HEK293T (cell line): ENCODE results near the gene TMEM91.

Experiments
- CTCF ChIA-PET: fragments of 350-600 bp; formaldehyde crosslinking; extraction: SDS; loops from one replicate; lab custom pipeline; 2021; ENCODE audit warnings: antibody characterized with exemption, inconsistent platforms; lab: Yijun Ruan, JAX
- POLR2A ChIA-PET: fragments of 350-600 bp; formaldehyde crosslinking; extraction: SDS; loops from one replicate; lab custom pipeline; 2020; ENCODE audit warnings: antibody characterized with exemption, inconsistent platforms; lab: Yijun Ruan, JAX
- DNase-seq: peaks from one replicate; pipeline ENCODE4 v3.0.0; 2012; ENCODE audit warnings: mixed read lengths; ENCODE audit errors: extremely low spot score
- ARNT ChIP-seq: fragments of 450-650 bp; IDR thresholded peaks from 2 replicates; pipeline ENCODE4 v1.6.1; 2017; ENCODE audit warnings: mild to moderate bottlenecking
- BHLHE40 ChIP-seq: fragments of 450-650 bp; IDR thresholded peaks from 2 replicates; pipeline ENCODE4 v1.6.1; 2016; ENCODE audit warnings: mild to moderate bottlenecking, moderate library complexity, borderline replicate concordance
- CTBP1 ChIP-seq: fragments of 450-650 bp; IDR thresholded peaks from 2 replicates; pipeline ENCODE4 v1.6.1; 2016; ENCODE audit warnings: borderline replicate concordance
- ELF4 ChIP-seq: fragments of 450-650 bp; IDR thresholded peaks from 2 replicates; pipeline ENCODE4 v1.6.1; 2017; ENCODE audit warnings: antibody characterized with exemption
- FOXA1 ChIP-seq: fragments of 450-650 bp; IDR thresholded peaks from 2 replicates; pipeline ENCODE4 v1.6.1; 2016; ENCODE audit warnings: mild to moderate bottlenecking
- FOXK2 ChIP-seq: fragments of 450-650 bp; IDR thresholded peaks from 2 replicates; pipeline ENCODE4 v1.6.1; 2016; ENCODE audit warnings: mild to moderate bottlenecking
- FOXM1 ChIP-seq: fragments of 450-650 bp; IDR thresholded peaks from 2 replicates; pipeline ENCODE4 v1.6.1; 2017; ENCODE audit warnings: mild to moderate bottlenecking, borderline replicate concordance
- HDGF ChIP-seq: fragments of 450-650 bp; IDR thresholded peaks from 2 replicates; pipeline ENCODE4 v1.6.1; 2017; ENCODE audit warnings: antibody characterized with exemption, borderline replicate concordance
- L3MBTL2 ChIP-seq: fragments of 450-650 bp; conservative IDR thresholded peaks from 2 replicates; pipeline ENCODE4 v1.6.1; 2016; ENCODE audit warnings: mild to moderate bottlenecking
- LEF1 ChIP-seq: fragments of 450-650 bp; IDR thresholded peaks from 2 replicates; pipeline ENCODE4 v1.6.1; 2017; ENCODE audit warnings: mild to moderate bottlenecking, borderline replicate concordance
- NFRKB ChIP-seq: fragments of 450-650 bp; IDR thresholded peaks from 2 replicates; pipeline ENCODE4 v1.6.1; 2016; ENCODE audit warnings: mild to moderate bottlenecking, moderate library complexity
- SP1 ChIP-seq: fragments of 450-650 bp; IDR thresholded peaks from 2 replicates; pipeline ENCODE4 v1.6.1; 2017
- SUZ12 ChIP-seq: fragments of 450-650 bp; IDR thresholded peaks from 2 replicates; pipeline ENCODE4 v1.6.1; 2016; ENCODE audit warnings: mild to moderate bottlenecking
- TARDBP ChIP-seq: fragments of 450-650 bp; IDR thresholded peaks from 2 replicates; pipeline ENCODE4 v1.6.1; 2016
- ZNF384 ChIP-seq: fragments of 450-650 bp; IDR thresholded peaks from 2 replicates; pipeline ENCODE4 v1.6.1; 2016
- TF ChIP-seq, protein P1 (sequence below): fragments of 450-650 bp; IDR thresholded peaks from 2 replicates; pipeline ENCODE4 v1.6.1; 2016

TMEM91 gene

DNA sequence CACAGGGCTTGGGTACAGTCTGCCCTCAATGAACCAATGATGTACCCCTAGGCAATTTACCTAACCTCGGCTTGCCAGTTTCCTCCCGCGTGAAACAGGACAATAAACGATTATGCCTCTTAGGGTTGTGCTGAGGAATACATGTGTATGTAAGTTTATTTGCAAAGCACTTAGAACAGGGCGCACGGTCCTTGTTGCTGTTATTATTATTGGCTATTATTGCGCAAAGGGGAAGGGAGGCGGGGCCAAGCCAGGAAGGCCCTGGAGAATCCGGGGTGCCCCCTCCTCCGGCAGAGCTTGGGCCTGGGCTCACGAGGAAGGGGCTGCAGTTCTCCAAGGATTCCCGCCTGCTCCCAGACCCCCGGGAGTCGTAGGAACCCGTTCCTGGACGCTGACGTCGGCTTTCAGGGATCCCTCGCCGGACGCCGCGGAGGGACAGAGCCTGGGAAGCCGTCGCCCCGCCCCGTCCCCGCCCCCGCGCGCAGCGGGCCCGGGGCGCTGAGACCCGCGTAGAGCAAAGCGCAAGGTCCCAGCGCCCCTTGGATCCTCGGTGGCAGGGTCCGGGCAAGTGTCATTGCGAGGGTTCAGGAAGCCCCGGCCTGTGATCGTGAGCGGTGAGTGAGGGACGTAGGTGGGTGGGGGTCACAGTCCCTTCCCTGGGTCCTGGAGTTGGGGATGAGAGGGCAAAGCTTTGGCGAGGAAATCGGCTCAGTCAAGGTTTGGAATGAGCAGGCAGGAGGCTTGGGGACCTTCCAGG, at the start of gene TMEM91:
Gene TMEM91, plus strand, starts transcription at position 293 of the 757 bp plus-strand sequence. CDS start 1,777 bp downstream, outside the sequence.
- TF ChIP-seq HDGF, result no peak
- TF ChIP-seq SP1, result no peak
- TF ChIP-seq SUZ12, result no peak
- TF ChIP-seq ARNT, result no peak
- no peak for TF ChIP-seq BHLHE40
- TF ChIP-seq, protein P1, sequence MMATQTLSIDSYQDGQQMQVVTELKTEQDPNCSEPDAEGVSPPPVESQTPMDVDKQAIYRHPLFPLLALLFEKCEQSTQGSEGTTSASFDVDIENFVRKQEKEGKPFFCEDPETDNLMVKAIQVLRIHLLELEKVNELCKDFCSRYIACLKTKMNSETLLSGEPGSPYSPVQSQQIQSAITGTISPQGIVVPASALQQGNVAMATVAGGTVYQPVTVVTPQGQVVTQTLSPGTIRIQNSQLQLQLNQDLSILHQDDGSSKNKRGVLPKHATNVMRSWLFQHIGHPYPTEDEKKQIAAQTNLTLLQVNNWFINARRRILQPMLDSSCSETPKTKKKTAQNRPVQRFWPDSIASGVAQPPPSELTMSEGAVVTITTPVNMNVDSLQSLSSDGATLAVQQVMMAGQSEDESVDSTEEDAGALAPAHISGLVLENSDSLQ, result no peak
- no peak for TF ChIP-seq NFRKB
- no peak for TF ChIP-seq FOXM1
- ChIA-PET CTCF (no interaction called here), POLR2A (no interaction called here)

DNA sequence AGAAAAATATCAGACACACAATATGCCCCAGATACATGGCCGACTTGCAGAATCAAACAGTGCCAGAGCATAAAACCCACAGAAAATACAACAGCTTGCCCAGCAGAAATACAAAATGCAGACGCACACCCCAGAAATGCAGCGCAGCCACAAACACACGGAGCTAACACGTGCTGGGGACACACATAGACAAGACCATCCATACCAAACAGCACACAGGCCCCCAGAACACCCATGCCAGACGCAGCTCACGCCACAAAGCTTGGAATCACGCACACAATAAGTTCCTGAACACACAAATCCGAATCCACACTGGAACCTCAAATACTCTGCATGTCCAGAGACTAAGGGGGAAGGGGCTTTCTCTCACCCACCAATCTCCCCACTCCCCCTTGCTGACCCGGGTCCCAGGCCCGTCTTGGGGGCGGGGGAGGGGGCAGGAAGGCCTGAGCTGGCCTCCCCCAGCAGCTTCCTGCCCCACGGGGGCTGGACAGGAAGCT, 49.2 kb upstream of the TMEM91 start:
- POLR2A ChIA-PET, result interaction anchor here (0.7 kb wide), 1 partner anchor 9 kb away, joined by 4 read pairs; no protein-coding TSS in a partner anchor
- no peak for TF ChIP-seq L3MBTL2
- no peak for TF ChIP-seq ARNT
- TF ChIP-seq FOXM1, result no peak
- TF ChIP-seq BHLHE40, result no peak
- no peak for TF ChIP-seq ELF4
- TF ChIP-seq NFRKB, result no peak
- no peak for TF ChIP-seq HDGF
- TF ChIP-seq TARDBP, result no peak
- no peak for TF ChIP-seq LEF1
- TF ChIP-seq FOXA1, result no peak
- no peak for TF ChIP-seq SUZ12
- TF ChIP-seq ZNF384, result no peak
- no peak for TF ChIP-seq CTBP1
- no peak for TF ChIP-seq FOXK2
- TF ChIP-seq, protein P1, result no peak
- TF ChIP-seq SP1, result no peak
- no peak for DNase-seq
- CTCF ChIA-PET, result no interaction called here

More for the DNA sequence above, at the start of gene TMEM91:
- no peak for DNase-seq

DNA sequence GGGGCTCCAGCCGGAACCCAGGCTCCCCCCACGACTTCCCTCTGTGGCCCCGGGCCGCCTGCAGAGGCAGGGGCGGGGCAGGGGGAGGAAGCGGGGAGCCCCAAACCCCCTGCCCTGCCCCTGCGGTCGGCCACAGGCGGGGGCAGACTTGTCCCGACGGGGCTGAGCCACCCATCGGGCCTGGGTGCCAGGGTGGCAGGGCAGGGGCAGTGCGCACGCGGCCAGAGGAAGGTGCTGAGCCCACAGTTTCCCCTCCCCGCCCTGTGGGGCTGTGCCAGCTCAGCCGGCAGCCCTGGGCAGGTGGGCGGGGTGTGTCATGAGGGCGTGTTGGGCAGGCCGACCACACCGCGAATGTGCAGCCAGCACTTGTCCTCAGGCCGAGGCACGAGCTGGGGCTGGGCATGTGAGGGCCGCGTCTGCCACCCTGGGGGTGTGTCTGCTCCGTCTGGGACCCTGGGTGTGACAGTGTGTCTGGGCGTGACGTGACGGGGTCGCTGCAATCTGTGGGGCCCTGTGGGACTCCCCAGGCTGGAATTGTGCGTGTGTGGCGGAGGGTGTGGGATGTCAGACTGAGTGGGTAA, 48.7 kb upstream of the TMEM91 start:
- POLR2A ChIA-PET, result interaction anchor here (0.7 kb wide), 1 partner anchor 9 kb away, joined by 4 read pairs; no protein-coding TSS in a partner anchor
- TF ChIP-seq SUZ12, result no peak
- TF ChIP-seq ZNF384, result no peak
- no peak for TF ChIP-seq ARNT
- no peak for TF ChIP-seq BHLHE40
- TF ChIP-seq NFRKB, result no peak
- no peak for TF ChIP-seq LEF1
- no peak for TF ChIP-seq L3MBTL2
- no peak for TF ChIP-seq FOXA1
- TF ChIP-seq, protein P1, result no peak
- TF ChIP-seq SP1, result no peak
- TF ChIP-seq FOXK2, result no peak
- TF ChIP-seq HDGF, result no peak
- no peak for TF ChIP-seq CTBP1
- no peak for TF ChIP-seq FOXM1
- TF ChIP-seq TARDBP, result no peak
- TF ChIP-seq ELF4, result no peak
- DNase-seq, result no peak
- CTCF ChIA-PET, result no interaction called here

DNA sequence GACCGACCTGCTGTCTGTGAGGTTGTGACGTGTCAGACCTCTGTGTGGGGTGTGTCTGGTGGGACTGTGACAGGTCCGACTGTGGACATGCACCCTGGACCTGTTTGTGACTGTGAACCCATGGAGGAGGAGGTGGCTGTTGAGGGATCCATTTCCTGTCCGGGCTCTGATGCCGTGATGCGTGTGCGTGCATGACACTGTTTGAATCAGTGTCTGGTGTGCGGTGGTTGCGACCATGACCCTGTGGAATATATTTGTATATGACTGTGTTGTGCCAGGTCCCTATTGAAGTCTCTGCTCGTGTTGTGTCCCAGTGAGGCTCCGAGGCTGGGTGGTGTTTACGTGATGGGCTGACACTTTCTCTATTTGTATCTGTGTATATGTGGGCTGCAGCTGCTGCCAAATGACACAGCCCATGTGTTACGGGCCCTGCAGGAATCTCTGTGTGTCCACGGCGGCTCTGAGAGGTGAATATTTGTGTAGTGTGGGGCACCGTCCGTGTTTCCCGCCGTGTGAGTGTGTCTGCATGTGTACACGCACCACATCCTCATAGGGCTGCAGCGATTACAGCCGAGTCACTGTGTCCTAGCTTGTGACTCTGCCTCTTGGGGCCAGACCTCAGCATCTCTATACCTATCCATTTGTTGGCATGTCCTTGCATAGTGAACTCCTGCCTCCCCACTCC, 48.0 kb upstream of the TMEM91 start:
- ChIA-PET CTCF (no interaction called here), POLR2A (no interaction called here)
- DNase-seq, result no peak
- TF ChIP-seq BHLHE40 (no peak), CTBP1 (no peak), HDGF (no peak), ELF4 (no peak), FOXM1 (no peak), TARDBP (no peak), FOXK2 (no peak), FOXA1 (no peak), NFRKB (no peak), ZNF384 (no peak), L3MBTL2 (no peak), SP1 (no peak), ARNT (no peak), LEF1 (no peak), SUZ12 (no peak)
- TF ChIP-seq, protein P1, result no peak

DNA sequence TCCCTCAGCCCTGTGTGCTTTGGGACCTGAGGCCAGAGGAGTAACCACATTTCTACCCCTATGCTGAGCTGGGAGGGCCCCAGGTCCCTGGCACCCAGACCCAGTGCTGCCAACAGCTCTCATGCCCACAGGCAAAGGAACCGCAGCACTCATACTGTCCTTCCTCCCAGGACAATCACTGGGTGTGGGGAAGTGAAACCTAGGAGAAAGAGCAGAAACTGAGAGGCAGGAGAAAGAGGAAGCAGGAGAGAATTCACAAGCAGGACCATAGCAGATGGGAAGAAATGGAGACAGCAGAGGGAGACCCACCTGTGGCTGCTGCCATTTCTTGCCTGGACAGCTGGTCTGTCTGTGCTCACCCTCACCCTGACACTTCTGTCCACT, 47.5 kb upstream of the TMEM91 start:
- POLR2A ChIA-PET, result no interaction called here
- TF ChIP-seq FOXK2 (no peak), SUZ12 (no peak), NFRKB (no peak), SP1 (no peak), BHLHE40 (no peak), ELF4 (no peak)
- DNase-seq, result no peak
- CTCF ChIA-PET, result no interaction called here
